ENCODE results near the gene LCTL. TPM values are rescaled to one million over a fixed set of nuclear protein-coding genes. Genes with fewer than 3 reads are reported as not detected.

LCTL gene
- total RNA-seq, 1 experiment from 2014 or later, result not detected

GRCh38 chr15:66587020-66587419 is 21.2 kb upstream of the LCTL start:
- DNase-seq (ENCODE audit: low read depth, low spot score) (no peak), ATAC-seq (no peak)
- ChIA-PET CTCF (interaction anchor here (0.6 kb wide), 1 partner anchor 15 kb away, joined by 7 read pairs; no protein-coding TSS in a partner anchor), POLR2A (interaction anchor here (0.7 kb wide), 1 partner anchor 9 kb away, joined by 15 read pairs; no protein-coding TSS in a partner anchor)
- TF ChIP-seq SIN3A (IDR thresholded peaks at IDR 0.05; ENCODE audit: borderline replicate concordance, insufficient read depth, low read depth, low read length), result no peak
- Histone ChIP-seq H3K36me3 (ENCODE audit: control insufficient read depth, insufficient read depth, low read length) (no peaks in the 10 kb centered on the region), H3K27ac (ENCODE audit: low read length) (no peak overlapping the region), H3K27me3 (ENCODE audit: control insufficient read depth, insufficient read depth, low read length) (no peaks in the 10 kb centered on the region), H3K9me3 (ENCODE audit: control insufficient read depth, insufficient read depth, low read depth, low read length) (no peaks in the 10 kb centered on the region), H3K4me1 (ENCODE audit: control insufficient read depth, insufficient read depth, low read length) (no peaks in the 10 kb centered on the region), H3K4me3 (ENCODE audit: low read depth in 2 of 2, low read length in 2 of 2) (no peak overlapping the region)
- intact Hi-C loops (cut with micrococcal nuclease; ENCODE audit: unreplicated experiment) (no loop called here), in situ Hi-C loops (cut with HindIII; ENCODE audit: low pct_unique_long_range_greater_than_20kb, low sequenced_read_pairs) (no loop called here)
- no TSS peak for BruUV-seq (replicated peaks)

GRCh38 chr15:66586155-66586976 is 20.6 kb upstream of the LCTL start:
- H3K27me3 ChIP-seq (ENCODE audit: control insufficient read depth, insufficient read depth, low read length), result no peaks in the 10 kb centered on the region
- ChIA-PET POLR2A (no interaction called here), CTCF (no interaction called here)
- no peaks in the 10 kb centered on the region for H3K36me3 ChIP-seq (ENCODE audit: control insufficient read depth, insufficient read depth, low read length)
- TF ChIP-seq TCF7L2 (IDR thresholded peaks at IDR 0.05; ENCODE audit: low read depth, low read length), result no peak
- TF ChIP-seq POLR2AphosphoS5 (IDR thresholded peaks at IDR 0.05; ENCODE audit: low read depth, low read length), result no peak
- TF ChIP-seq SIN3A (IDR thresholded peaks at IDR 0.05; ENCODE audit: borderline replicate concordance, insufficient read depth, low read depth, low read length), result no peak
- TF ChIP-seq CTCF (IDR thresholded peaks at IDR 0.05), result no peak
- TF ChIP-seq REST (IDR thresholded peaks at IDR 0.05; ENCODE audit: insufficient read depth in 1 of 2, low read depth in 2 of 2, low read length in 1 of 2), result no peak
- H3K4me1 ChIP-seq (ENCODE audit: control insufficient read depth, insufficient read depth, low read length), result no peaks in the 10 kb centered on the region
- peak; percentile 74 for ATAC-seq
- H3K9me3 ChIP-seq (ENCODE audit: control insufficient read depth, insufficient read depth, low read depth, low read length), result no peaks in the 10 kb centered on the region
- H3K27ac ChIP-seq (ENCODE audit: low read length), result no peak overlapping the region
- BruUV-seq (replicated peaks), result no TSS peak
- H3K4me3 ChIP-seq (ENCODE audit: low read depth in 2 of 2, low read length in 2 of 2), result no peak overlapping the region
- intact Hi-C loops (cut with micrococcal nuclease; ENCODE audit: unreplicated experiment), result no loop called here
- in situ Hi-C loops (cut with HindIII; ENCODE audit: low pct_unique_long_range_greater_than_20kb, low sequenced_read_pairs), result no loop called here
- DNase-seq (ENCODE audit: low read depth, low spot score), result no peak

- no peak for ATAC-seq
- in situ Hi-C loops (cut with HindIII; ENCODE audit: low pct_unique_long_range_greater_than_20kb, low sequenced_read_pairs), result no loop called here
These were observed 16.3 kb upstream of the LCTL start for GRCh38 chr15:66581972-66582537.

More at GRCh38 chr15:66581972-66582537, 16.3 kb upstream of the LCTL start:
- no peaks in the 10 kb centered on the region for H3K27me3 ChIP-seq (ENCODE audit: control insufficient read depth, insufficient read depth, low read length)
- TF ChIP-seq REST (IDR thresholded peaks at IDR 0.05; ENCODE audit: insufficient read depth in 1 of 2, low read depth in 2 of 2, low read length in 1 of 2) (no peak), POLR2AphosphoS5 (IDR thresholded peaks at IDR 0.05; ENCODE audit: low read depth, low read length) (no peak), CTCF (IDR thresholded peaks at IDR 0.05) (no peak), SIN3A (IDR thresholded peaks at IDR 0.05; ENCODE audit: borderline replicate concordance, insufficient read depth, low read depth, low read length) (no peak), TCF7L2 (IDR thresholded peaks at IDR 0.05; ENCODE audit: low read depth, low read length) (no peak)
- intact Hi-C loops (cut with micrococcal nuclease; ENCODE audit: unreplicated experiment), result no loop called here
- ChIA-PET POLR2A (no interaction called here), CTCF (no interaction called here)
- no peak overlapping the region for H3K4me3 ChIP-seq (ENCODE audit: low read depth in 2 of 2, low read length in 2 of 2)
- DNase-seq (ENCODE audit: low read depth, low spot score), result no peak
- no peaks in the 10 kb centered on the region for H3K4me1 ChIP-seq (ENCODE audit: control insufficient read depth, insufficient read depth, low read length)
- no TSS peak for BruUV-seq (replicated peaks)
- no peak overlapping the region for H3K27ac ChIP-seq (ENCODE audit: low read length)
- no peaks in the 10 kb centered on the region for H3K36me3 ChIP-seq (ENCODE audit: control insufficient read depth, insufficient read depth, low read length)
- H3K9me3 ChIP-seq (ENCODE audit: control insufficient read depth, insufficient read depth, low read depth, low read length), result no peaks in the 10 kb centered on the region
